Gastrocnemius medialis (tissue), 4 donors: Measurements from ENCODE around the gene DCDC2C.

ENCODE experiments used
- POLR2A ChIP-seq, 2 donors: fragments of 450-650 bp; IDR thresholded peaks; one replicate each; pipeline ENCODE4 v1.6.1; 2017; ENCODE audit warnings: antibody characterized with exemption in 2 of 2, mild to moderate bottlenecking in 2 of 2, moderate library complexity in 2 of 2
- TF ChIP-seq, protein P1 (sequence below), 5 experiments: fragments of 450-650 bp in 3 of 5; fragments of 200-600 bp in 2 of 5; sonication (generic) in 2 of 5; IDR thresholded peaks in 4 of 5; conservative IDR thresholded peaks in 1 of 5; 1 replicate in 4 of 5; 2 replicates in 1 of 5; pipeline ENCODE4 v1.5.1; 2016 to 2019; ENCODE audit warnings: antibody characterized with exemption in 5 of 5, mild to moderate bottlenecking in 3 of 5, moderate library complexity in 3 of 5

- TF ChIP-seq, protein P1, sequence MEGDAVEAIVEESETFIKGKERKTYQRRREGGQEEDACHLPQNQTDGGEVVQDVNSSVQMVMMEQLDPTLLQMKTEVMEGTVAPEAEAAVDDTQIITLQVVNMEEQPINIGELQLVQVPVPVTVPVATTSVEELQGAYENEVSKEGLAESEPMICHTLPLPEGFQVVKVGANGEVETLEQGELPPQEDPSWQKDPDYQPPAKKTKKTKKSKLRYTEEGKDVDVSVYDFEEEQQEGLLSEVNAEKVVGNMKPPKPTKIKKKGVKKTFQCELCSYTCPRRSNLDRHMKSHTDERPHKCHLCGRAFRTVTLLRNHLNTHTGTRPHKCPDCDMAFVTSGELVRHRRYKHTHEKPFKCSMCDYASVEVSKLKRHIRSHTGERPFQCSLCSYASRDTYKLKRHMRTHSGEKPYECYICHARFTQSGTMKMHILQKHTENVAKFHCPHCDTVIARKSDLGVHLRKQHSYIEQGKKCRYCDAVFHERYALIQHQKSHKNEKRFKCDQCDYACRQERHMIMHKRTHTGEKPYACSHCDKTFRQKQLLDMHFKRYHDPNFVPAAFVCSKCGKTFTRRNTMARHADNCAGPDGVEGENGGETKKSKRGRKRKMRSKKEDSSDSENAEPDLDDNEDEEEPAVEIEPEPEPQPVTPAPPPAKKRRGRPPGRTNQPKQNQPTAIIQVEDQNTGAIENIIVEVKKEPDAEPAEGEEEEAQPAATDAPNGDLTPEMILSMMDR (IDR thresholded peaks at IDR 0.05 in 4 of 5, conservative IDR thresholded peaks at IDR 0.05 in 1 of 5), result no peak
- no peak for TF ChIP-seq POLR2A (IDR thresholded peaks at IDR 0.05)
Observed at GRCh38 chr2:3805201-3805939, 102.0 kb downstream of the DCDC2C start.
